Activated CD4-positive, CD25-positive, alpha-beta regulatory T cell (primary cell): ENCODE results near the gene VSIR.

ENCODE experiments used
- DNase-seq, 4 experiments: peaks; one replicate each; lab custom pipeline; 2025; lab: John Stamatoyannopoulos, UW

VSIR gene

DNA sequence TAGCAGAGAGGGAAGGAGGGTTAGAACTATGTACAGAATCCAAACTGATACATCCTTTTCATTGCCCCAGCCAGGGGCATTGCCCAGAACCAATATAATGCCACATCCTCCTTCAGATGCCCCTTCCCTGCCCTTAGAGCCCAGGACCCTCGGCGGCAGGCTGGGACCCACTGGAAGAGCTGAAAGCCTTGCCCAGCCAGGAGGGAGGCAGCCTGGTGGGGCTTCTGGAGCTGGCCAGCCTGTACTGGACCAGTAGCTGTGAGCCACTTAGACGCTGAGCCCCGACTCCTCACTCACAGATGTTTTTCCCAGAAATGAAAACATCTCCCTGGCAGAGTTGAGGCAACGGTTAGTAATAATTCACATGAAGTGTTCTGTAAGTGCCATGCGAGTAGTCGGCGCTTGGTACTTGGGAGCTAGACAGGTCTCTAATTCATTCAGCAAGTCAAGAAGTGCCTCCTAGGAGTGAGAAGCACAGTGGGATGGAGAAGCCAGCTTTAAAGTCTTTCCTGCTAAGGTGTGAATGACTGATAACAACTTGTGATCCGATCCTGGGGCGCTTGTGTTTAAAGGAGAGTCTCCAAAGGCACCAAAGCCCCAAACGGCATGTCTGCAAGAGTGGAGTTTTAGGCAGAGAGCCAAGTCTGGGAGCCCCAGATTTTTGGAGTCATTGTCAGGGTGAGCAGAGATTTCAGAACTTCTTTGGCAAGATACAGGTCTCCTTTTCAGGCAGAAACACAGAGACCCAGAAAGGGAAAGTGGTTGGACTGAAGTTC lies 9.8 kb downstream of the VSIR start:
- DNase-seq = no peak

DNA sequence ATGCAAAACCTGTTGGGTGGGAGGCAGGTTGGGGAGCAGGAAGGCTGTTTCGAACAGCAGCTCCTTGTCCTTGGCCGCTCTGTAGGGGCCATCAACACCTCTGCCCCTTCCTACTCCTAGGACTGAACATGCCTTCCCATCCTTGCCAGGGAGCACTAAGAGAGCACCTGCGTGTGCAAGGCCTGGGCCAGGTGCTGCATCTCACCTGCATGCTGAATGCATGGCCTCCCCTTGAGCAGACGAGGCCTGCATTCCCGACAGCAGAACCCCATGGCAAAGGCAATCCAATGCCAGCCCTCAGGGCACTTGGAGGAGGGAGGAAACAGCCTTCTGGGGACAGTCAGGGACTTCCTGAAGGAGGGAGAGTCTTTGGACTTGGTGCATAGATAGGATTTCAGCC lies 11.0 kb downstream of the VSIR start:
- DNase-seq = no peak

DNA sequence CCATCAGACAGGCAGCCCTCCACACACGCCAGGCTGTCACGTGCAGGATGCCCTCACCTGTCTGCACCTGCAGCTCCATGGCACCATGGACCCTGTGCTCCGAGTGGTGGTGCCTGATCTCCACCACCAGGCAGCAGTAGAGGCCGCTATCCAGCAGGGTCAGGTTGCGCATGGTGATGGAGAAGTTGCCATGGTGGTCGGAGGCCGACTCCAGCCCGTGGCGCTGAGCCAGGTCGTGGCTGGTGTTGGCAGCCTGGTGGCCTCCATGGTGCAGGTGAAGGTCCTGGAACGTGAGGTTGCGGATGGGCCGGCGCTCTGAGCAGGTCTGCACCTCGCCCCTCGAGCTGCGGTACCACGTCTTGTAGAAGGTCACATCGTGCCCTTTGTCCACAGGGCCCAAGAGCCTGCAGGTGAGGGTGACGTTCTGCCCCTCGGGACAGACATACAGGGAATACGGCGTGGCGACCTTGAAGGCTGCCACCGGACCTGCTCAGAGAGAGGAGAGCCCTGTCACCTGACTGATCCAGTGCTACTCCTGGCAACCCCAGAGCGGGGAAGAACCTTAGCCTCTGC lies 11.7 kb downstream of the VSIR start:
- DNase-seq = no peak

DNA sequence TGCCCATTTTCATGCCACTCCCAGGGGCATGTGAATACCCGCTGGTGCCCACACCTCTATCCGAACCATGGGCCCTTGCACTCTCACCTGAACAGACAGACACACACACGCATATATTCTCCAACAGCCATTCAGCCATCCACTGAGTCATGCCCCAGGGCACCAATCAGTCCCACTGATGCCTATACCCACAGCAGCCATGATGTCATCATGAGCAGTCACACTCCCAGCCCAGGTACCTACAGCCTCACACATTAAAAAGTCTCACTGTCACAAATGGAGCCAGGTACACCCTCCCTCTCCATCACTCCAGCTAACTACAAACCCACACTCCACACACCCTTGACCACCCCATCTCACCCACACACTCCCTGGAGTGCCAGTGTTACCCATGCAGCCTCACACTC lies 12.2 kb downstream of the VSIR start:
- DNase-seq = no peak

DNA sequence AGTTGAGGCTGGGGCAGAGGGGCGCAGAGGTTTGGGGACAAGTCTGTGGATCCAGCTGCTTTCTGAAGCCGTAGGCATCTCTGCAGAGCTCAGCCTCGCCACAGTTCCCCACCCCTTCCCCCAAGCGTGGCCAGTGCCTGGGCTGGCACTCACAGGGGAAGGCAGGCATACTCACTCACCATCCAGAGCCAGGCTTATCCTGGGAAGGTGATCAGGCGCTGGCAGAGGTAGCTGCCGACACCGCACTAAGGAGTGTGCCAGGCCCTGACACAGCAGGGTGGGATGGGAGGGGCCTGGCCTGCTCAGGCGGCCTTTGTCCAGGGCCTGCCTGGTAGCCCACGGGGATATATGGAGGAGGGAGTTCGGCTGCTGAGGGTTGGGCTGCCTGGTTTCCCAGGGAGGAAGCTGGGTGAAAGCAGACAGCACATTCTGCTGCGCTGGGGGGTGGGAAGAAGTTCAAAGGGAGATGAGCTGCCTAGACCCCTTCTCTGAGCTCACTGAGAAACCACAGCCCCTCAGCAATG lies 15.9 kb downstream of the VSIR start:
- no peak for DNase-seq

DNA sequence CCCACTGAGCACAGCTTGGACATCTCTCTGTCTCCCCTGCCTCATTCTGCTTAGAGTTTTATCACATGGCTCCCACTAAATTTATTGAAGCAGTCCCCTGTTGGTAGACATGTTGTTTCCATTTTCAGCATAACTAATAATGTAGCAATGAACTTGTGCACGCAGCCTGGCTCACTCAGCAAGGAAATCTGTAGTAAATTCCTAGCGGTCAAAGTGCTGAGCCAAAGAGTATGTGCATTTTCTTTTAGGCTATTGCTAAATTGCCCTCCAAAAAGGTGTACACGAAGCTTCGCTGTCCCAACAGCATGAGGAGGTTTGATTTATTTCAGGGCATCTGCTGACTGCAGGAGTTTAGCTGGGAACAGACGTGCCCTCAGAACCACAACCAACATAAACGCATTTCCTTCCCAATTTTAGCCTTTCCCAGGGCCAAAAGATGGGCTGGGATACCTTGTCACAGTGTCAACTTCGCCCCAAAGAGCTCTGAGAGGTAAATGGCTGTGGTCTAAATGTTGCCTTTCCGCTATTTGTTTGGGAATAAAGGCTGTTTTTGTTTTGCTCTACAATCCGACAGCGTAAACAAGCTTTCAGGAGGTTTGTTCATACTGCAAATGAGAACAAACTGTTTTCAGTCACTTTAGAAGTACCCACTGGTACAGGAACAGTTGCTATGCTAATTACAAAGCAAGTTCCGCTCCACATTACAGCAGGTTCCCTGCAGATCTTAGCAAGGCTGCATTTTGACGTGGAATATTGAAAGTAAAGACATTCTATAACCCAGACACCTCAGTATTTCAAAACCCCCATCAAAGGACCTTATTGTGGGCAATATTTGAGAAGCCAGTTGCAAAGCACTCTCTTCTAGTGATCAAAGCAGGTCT lies 16.8 kb downstream of the VSIR start:
- no peak for DNase-seq

DNA sequence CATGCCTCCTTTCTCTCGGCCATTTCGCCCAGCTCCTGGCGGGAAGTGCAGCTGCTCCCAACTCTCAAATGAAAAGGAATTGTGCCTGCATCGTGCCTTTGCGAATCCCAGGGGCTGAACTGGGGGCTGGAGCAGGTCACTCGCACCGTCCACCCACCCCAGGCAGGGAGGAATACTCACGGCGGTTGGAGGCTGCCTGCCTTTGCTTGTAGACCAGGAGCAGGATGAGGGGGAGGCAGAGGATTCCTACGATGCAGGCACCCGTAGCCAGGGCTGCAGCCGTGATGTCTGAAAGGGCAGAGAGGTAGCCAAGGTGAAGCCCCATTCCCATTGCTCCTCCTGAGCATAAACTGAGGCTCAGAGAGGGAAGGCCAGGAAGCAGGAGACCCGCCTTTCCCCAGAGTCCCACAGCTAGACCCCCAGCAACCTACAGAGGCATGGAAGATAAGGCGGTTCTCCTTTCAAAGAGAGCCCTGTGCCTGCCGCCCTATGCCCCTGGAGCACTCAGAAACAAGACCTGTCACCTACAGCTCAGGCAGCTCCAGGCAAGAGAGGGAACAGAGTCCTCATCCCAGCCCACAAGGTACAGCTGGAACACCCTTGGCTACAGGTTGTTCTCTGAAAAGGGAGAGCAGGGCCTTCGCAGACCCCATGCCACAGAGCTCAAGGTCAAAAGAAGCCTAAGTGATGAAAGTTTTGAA lies 18.0 kb downstream of the VSIR start:
- no peak for DNase-seq

DNA sequence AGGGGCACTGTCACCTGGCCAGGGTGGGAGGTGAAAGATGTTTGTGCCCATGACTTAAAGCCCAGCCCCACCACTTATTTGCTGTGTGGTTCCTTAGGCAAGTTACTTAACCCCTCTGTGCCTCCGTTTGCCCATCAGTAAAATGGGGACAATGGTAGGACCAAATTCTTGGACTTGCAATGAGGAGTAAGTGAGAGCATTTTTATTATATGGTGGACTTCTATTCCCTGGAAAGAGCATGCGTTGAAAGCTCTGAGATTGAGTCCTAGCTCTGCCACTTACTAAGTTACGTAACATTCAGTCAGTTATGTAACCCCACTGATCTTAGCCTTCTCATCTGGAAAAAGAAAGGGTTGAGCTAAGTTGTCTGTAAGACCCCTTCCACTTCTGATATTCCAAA lies 18.8 kb downstream of the VSIR start:
- no peak for DNase-seq

DNA sequence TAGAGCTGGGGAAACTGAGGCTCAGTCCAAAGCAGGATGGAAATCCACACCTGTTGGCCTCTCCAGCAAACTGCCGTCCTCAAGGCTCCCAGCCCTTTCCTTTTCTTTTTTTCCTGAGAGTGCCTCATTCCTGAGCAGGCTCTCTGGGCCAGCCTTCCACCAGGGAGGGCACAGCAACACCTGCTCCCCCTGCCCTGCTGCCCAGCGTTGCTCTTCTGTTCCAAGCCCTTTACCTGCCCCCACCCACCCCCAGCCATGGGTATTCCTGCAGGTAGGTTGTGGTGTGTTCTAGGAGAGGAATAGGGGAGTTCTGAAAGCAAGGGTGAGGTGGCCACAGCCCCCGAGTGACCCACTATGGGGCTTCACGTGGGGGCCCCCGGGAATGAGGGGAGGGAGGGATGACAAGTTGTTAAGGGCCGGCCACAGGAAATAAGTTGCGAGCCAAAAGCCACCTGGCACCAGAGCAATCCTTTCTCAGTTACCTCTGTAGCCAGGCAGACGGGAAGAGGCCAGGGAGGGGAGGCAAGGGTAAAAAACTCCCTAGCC lies 19.3 kb downstream of the VSIR start:
- no peak for DNase-seq

DNA sequence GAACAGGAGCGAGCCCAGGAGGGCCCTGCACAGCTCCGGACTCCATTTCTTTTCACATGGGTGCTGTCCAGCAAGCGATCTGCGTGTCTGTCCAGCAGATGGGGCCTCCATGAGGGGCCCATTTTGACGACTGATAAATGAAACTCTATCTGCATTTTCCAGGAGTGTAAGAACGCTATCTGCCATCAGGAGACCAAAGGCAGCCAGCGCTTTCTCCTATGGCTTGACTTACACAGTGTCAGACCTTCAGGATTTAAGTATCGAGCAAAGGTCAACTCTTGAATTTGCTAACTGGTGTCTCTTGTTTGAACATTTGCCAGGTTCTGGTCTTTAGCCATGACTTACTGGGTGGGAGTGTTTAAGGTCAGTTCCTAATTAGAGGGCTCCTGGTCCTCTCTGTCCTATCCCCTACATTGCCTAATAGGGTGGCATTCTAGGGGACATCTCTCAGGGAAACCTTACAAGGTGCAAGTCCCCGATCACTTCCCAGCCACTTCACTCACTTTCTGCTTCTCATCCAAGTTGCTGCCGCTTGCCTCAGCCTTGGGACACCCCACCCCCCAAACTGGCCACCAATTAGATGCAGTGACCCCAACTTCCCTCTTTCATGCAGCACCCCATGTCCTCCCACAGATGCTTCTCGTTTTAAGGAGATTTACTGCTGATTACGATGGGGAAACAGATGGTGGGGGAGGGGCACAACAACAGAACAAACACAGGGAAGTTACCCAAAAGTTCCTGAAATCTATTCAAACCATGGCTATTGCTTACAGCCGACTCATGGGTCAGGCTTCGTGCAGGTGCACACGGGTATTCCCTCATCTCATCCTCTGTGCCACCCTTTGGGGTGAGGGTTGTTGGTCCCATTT lies 20.0 kb downstream of the VSIR start:
- DNase-seq = no peak

DNA sequence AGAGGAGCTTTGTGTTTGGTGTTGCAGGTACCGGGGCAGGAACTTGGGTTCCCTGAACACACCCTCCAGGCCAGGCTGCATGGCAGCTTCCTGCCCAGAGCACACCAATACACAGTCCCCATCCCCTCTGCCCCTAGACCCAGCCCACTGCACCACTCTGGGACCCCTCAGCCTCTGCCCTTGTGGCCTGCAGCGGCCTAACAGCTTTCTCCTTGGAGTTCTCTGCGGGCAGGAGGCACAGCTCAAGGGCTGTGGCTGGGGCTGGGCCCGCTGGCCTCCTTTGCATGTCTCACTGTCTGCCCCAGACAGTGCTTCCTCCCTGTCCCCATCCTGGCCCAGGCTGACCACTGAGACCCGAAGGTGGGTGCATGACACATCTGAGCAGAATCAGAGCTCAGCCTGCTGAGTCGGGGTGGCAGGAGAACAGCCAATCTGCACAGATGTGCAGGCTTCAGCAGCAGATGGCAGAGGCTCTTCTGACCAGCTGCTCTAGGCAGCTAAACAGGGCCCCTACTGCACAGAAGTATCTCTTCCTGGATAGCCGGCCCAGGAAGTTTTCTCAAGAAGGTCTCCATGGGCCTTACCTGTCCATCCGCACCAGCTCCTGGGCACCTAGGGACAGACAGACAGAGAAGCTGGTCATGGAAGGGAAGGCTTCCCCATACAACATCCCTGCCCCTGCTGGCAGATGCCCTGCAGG lies 20.8 kb downstream of the VSIR start:
- DNase-seq = no peak

DNA sequence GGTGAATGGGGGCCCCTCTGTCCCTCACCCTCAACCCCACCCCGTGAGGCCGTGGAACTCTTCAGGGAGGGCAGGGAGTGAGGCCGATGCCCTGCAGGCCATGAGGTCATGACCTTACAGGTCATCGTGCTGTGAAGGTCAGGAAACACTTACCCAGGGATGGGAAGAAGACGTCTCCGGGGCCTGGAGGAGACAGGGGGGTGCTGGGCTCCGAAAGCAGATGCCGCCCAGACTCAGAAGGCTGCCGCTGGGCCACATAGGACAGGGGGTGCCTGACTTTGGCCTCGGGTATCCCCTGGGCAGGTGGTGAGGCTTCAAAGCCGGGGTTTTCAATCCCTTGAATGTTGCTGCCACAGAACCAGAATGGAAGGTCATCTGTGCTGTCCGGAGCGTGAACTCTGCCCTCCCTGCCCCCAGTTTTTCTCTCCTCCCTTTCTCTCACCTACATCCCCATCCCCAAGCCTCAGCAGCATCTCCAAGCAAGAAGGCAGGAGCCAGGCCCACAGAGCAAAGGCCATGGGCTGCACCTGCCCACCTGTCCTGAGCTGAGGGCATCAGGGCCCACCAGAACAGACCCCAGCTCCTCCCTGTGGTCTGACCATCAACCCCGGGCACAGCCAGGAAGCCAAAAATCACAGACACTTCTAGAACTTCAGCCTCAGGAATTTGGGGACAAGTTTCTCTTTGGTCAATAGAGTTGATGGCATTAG lies 21.6 kb downstream of the VSIR start:
- no peak for DNase-seq

DNA sequence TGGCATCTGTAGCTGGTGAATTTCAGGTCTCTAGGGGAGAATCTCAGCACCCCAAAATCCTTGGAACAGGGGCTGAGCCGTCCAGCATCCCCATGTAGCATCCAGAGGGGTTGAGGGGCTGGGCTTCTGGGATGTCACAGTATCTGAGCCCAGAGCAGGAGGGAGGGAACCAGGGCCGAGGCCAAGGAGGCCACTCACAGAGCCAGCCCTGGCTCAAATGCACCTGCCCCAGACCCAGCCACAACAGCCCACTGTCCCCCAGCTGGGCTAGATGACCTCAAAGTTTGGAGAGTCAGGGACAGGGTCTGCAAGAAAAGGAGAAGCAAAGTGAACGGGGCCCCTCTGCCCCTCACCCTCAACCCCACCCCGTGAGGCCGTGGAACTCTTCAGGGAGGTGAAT lies 22.3 kb downstream of the VSIR start:
- DNase-seq = no peak

DNA sequence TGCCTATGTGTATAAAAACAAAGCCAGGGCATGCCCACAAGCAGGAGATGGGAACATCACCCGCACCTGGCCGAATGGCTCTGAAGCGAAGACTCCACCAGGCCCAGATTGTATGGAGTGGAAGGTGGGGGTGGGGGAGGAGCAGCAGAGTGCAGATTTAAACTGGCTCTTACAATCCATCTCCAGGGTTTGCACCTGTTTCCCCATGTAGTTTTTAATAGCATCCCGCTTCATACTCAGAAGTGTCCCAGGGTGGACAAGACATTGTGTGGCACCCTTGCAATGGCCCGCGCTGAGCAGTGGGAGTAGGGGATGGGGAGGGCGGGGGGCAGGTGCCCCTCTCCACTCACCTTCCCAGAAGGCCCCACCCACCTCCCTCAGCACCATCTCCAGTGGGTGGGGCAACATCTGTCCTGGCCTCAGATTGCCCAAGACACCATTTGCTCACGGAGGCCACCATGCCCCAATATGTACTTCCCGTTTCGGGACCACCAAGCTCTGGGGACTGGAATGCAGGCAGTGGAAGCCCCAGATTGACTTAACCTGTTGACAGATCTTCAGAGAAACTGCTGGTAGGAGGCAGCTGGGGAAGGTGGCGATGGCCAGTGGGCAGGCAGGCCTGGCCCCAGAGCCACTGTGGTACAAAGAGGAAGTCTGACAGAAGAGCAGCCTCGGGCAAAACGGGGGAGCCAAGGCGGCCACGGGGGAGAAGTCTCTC lies 23.0 kb downstream of the VSIR start:
- DNase-seq = no peak

DNA sequence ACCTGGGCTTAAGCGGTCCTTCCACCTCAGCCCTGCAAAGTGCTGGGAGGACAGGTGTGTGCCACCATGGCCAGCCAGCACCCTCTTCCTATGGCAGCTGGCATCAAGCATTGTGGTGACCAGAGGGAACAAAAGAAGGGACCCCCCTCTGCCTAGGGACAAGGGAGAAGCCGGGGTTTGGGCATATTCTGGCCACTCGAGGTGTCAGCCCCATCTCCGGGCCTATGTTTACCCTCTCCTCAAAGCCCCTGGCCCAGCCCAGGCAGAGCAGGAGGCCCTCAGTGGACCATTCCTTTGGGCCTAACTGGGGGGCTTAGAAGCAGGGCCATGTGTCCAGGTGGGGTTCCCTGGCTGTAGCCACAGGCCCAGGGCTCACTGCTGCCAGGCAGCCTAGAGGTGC lies 23.9 kb downstream of the VSIR start:
- no peak for DNase-seq

DNA sequence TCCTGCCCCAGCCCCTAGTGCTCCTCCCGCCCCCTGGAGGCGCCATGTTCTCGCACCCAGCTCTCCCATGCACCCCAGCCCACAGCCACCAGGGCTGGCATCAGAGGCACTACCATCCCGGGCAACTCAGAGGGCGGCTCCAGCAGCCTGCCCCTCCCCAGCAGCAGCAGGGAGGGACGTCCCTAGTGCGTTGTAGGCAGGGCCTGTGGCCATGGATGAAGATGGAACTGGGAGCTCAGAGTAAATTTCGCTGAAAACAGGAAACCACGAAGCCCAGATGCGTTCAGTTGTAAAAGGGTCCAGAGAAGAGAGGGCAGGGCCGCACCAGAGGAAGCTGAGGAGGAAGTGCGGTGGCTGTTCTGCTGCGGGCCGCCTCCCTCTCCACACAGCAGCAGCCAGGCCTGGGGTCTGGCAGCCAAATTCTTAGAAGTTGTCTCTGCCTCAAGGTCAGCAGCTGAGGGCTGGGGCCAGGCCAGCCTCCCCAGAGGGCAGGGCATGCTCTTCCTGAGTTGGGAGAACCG lies 24.6 kb downstream of the VSIR start:
- DNase-seq = peak in 3 of 4 experiments; percentile 43 to 73 (median 60)

DNA sequence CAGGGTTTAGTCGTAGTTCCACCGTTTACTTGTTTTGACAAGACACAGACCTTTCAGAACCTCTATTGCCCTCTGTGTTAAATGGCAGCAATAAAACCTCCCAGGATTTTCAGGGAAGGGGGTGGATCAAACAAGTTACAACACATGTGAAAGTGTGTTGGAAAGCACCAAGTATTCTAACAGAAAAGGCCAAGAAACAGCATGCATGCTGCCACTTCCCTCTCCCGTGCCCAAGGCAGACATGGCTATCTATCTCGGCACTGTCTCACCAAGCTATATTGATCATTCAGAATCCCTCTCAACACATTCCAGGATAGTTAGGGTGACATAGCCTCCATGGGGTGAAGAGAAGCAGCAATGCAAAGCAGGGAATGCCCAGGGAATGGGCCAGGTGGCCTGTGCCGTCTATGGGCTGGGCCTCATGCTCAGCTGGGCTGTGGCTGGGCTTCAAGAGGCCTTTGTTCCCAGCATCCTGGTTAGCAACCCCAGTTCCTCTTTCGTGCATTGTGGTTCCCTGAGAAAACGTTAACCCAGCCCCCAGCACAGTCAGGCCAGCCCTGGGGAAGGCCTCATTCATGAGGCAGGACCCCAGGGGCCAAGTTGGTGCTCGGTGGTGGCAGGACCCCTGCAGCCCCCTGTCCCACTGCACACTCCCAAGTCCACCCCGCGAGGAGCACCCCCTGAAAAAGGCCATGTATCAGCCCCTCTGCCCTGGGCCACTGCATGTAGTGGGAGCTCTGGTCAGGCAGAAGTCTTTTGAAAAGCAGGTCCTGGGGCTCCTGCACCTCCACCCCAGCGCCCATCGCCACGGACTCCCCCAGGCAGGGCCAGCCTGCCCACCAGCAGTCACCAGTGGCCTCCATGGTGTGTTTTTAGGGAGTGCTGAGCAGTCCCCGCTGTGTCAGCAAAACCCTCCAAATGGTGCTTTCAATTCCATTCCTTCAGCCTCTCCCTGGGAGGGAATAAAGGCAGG lies 25.5 kb downstream of the VSIR start:
- no peak for DNase-seq
